CD8-positive, alpha-beta memory T cell (primary cell): ENCODE results near the gene SEPTIN1. TPM values are rescaled to one million over a fixed set of nuclear protein-coding genes. Genes with fewer than 3 reads are reported as not detected.

Source experiments
- polyA plus RNA-seq: library from polyadenylated mRNA; unstranded; fragments of 300-500 nt; fragmentation: Illumina TruSeq; gene quantifications from one replicate; pipeline ENCODE4 v1.2.3, GENCODE V29; 2021
- total RNA-seq, 2 experiments: library from RNA; stranded (reverse); gene quantifications; one replicate each; pipeline ENCODE4 v1.2.3, GENCODE V29; 2021

Gene SEPTIN1
- total and polyA plus RNA-seq, 3 experiments from 2014 or later, result 187 to 227 (median 193) TPM

Other genes with a start within 250 kb of the SEPTIN1 start
- 100 to 1,000 TPM; 889 to 952 TPM for gene CORO1A, start 199.0 kb downstream of the SEPTIN1 start, total RNA-seq
- 1,446 TPM for gene CORO1A, start 199.0 kb downstream of the SEPTIN1 start, polyA plus RNA-seq
- gene BOLA2B, start 188.9 kb downstream of the SEPTIN1 start, total RNA-seq, result 100 to 1,000 TPM; 268 to 271 TPM
- gene BOLA2B, start 188.9 kb downstream of the SEPTIN1 start, polyA plus RNA-seq, result 208 TPM
- 10 to 100 TPM; 63.6 to 70.9 TPM for gene SLX1A, start 188.7 kb downstream of the SEPTIN1 start, total RNA-seq
- gene SLX1A, start 188.7 kb downstream of the SEPTIN1 start, polyA plus RNA-seq, result 68.8 TPM
- 10 to 100 TPM; 12.7 to 17.6 TPM for gene SULT1A3, start 183.3 kb downstream of the SEPTIN1 start, total RNA-seq
- 1.4 TPM for gene SULT1A3, start 183.3 kb downstream of the SEPTIN1 start, polyA plus RNA-seq
- gene NPIPB13, start 134.1 kb downstream of the SEPTIN1 start, total RNA-seq, result 10 to 100 TPM; 10.2 to 12.0 TPM
- gene NPIPB13, start 134.1 kb downstream of the SEPTIN1 start, polyA plus RNA-seq, result 1.2 TPM
- gene CD2BP2, start 27.3 kb downstream of the SEPTIN1 start, total RNA-seq, result 10 to 100 TPM; 84.5 to 89.5 TPM
- gene CD2BP2, start 27.3 kb downstream of the SEPTIN1 start, polyA plus RNA-seq, result 27.2 TPM
- gene TBC1D10B, start 12.1 kb downstream of the SEPTIN1 start, total RNA-seq, result 10 to 100 TPM; 59.0 to 61.4 TPM
- gene TBC1D10B, start 12.1 kb downstream of the SEPTIN1 start, polyA plus RNA-seq, result 17.3 TPM
- gene MYL11, start 7.8 kb downstream of the SEPTIN1 start, total RNA-seq, result 1 to 10 TPM; 1.9 to 2.4 TPM
- 4.6 TPM for gene MYL11, start 7.8 kb downstream of the SEPTIN1 start, polyA plus RNA-seq
- 10 to 100 TPM; 18.4 to 19.3 TPM for gene ZNF48, start 12.9 kb upstream of the SEPTIN1 start, total RNA-seq
- gene ZNF48, start 12.9 kb upstream of the SEPTIN1 start, polyA plus RNA-seq, result 10.2 TPM
- 1 to 10 TPM; 7.3 to 9.8 TPM for gene ZNF771, start 25.0 kb upstream of the SEPTIN1 start, total RNA-seq
- gene ZNF771, start 25.0 kb upstream of the SEPTIN1 start, polyA plus RNA-seq, result 6.0 TPM
- gene DCTPP1, start 47.5 kb upstream of the SEPTIN1 start, total RNA-seq, result 100 to 1,000 TPM; 174 to 175 TPM
- gene DCTPP1, start 47.5 kb upstream of the SEPTIN1 start, polyA plus RNA-seq, result 73.7 TPM
- gene SEPHS2, start 63.3 kb upstream of the SEPTIN1 start, total RNA-seq, result 10 to 100 TPM; 68.2 to 71.0 TPM
- gene SEPHS2, start 63.3 kb upstream of the SEPTIN1 start, polyA plus RNA-seq, result 59.0 TPM
- 100 to 1,000 TPM; 333 to 363 TPM for gene ITGAL, start 90.2 kb upstream of the SEPTIN1 start, total RNA-seq
- gene ITGAL, start 90.2 kb upstream of the SEPTIN1 start, polyA plus RNA-seq, result 256 TPM
- gene ZNF768, start 144.0 kb upstream of the SEPTIN1 start, total RNA-seq, result 10 to 100 TPM; 13.5 to 15.1 TPM
- 2.5 TPM for gene ZNF768, start 144.0 kb upstream of the SEPTIN1 start, polyA plus RNA-seq
- gene ZNF747, start 152.3 kb upstream of the SEPTIN1 start, total RNA-seq, result 10 to 100 TPM; 13.5 to 17.0 TPM
- gene ZNF747, start 152.3 kb upstream of the SEPTIN1 start, polyA plus RNA-seq, result 8.4 TPM
- 10 to 100 TPM; 15.1 to 15.7 TPM for gene ZNF764, start 175.8 kb upstream of the SEPTIN1 start, total RNA-seq
- gene ZNF764, start 175.8 kb upstream of the SEPTIN1 start, polyA plus RNA-seq, result 8.9 TPM
- gene ZNF688, start 189.2 kb upstream of the SEPTIN1 start, total RNA-seq, result 10 to 100 TPM in 1 of 2 experiments, 1 to 10 TPM in 1; 9.6 to 10.8 TPM
- 28.5 TPM for gene ZNF688, start 189.2 kb upstream of the SEPTIN1 start, polyA plus RNA-seq
- gene ZNF785, start 203.1 kb upstream of the SEPTIN1 start, total RNA-seq, result 10 to 100 TPM; 10.9 to 13.0 TPM
- 4.8 TPM for gene ZNF785, start 203.1 kb upstream of the SEPTIN1 start, polyA plus RNA-seq
- gene ZNF689, start 227.8 kb upstream of the SEPTIN1 start, total RNA-seq, result 10 to 100 TPM; 14.6 to 15.7 TPM
- 13.7 TPM for gene ZNF689, start 227.8 kb upstream of the SEPTIN1 start, polyA plus RNA-seq